CD4-positive, alpha-beta T cell (primary cell): ENCODE data around the gene CDH13. TPM values are rescaled to one million over a fixed set of nuclear protein-coding genes. Genes with fewer than 3 reads are reported as not detected.

Source experiments
- ATAC-seq: fragments of 200-7000 bp; cut with Tn5 transposase; one replicate; pipeline ENCODE4 v1.10.0; 2022; ENCODE audit warnings: mild to moderate bottlenecking; ENCODE audit not compliant: poor library complexity
- CTCF ChIA-PET: fragments of 350-600 bp; sonication (Branson Sonifier 250); formaldehyde crosslinking; loops from one replicate; lab custom pipeline; 2021; ENCODE audit warnings: antibody characterized with exemption, inconsistent platforms; lab: Charles Lee
- POLR2A ChIA-PET: fragments of 350-600 bp; sonication (Branson Sonifier 250); formaldehyde crosslinking; loops from one replicate; lab custom pipeline; 2021; ENCODE audit warnings: antibody characterized with exemption, inconsistent platforms; lab: Charles Lee
- DNase-seq, 14 experiments: peaks; one replicate each; pipeline ENCODE4 v3.0.0-alpha.2; 2013 to 2020; ENCODE audit warnings: mixed read lengths in 2 of 14
- H3K27ac ChIP-seq, 2 donors: one replicate each; pipeline versions ENCODE4 v1.5.1 to v1.7.0; 2013; ENCODE audit warnings: low read length in 2 of 2, low read depth in 1 of 2, mild to moderate bottlenecking in 1 of 2
- H3K27me3 ChIP-seq, 2 experiments: 1 replicate in 1 of 2; 2 replicates in 1 of 2; pipeline versions ENCODE4 v1.6.1 to v1.7.0; 2013; ENCODE audit warnings: low read length in 2 of 2, control low read depth in 1 of 2, mild to moderate bottlenecking in 1 of 2, moderate library complexity in 1 of 2; ENCODE audit not compliant: insufficient read depth in 2 of 2, control insufficient read depth in 1 of 2
- H3K36me3 ChIP-seq: one replicate; pipeline ENCODE4 v1.6.1; 2013; ENCODE audit warnings: low read length, control low read depth; ENCODE audit not compliant: insufficient read depth
- H3K4me1 ChIP-seq: one replicate; pipeline ENCODE4 v1.6.1; 2013; ENCODE audit warnings: low read length, control low read depth; ENCODE audit not compliant: insufficient read depth
- H3K4me3 ChIP-seq: one replicate; pipeline ENCODE4 v1.5.1; 2013; ENCODE audit warnings: mild to moderate bottlenecking, low read length, moderate library complexity
- H3K9me3 ChIP-seq, 2 experiments: 1 replicate in 1 of 2; 2 replicates in 1 of 2; pipeline versions ENCODE4 v1.6.1 to v1.7.0; 2013; ENCODE audit warnings: low read length in 2 of 2, mild to moderate bottlenecking in 2 of 2, control low read depth in 1 of 2, moderate library complexity in 1 of 2; ENCODE audit not compliant: control insufficient read depth in 1 of 2, insufficient read depth in 1 of 2
- H3K27ac Mint-ChIP-seq: one replicate; pipeline ENCODE4 v1.8.0; 2020; ENCODE audit warnings: mixed read lengths
- H3K27me3 Mint-ChIP-seq: one replicate; pipeline ENCODE4 v1.8.0; 2021; ENCODE audit warnings: mixed read lengths
- H3K36me3 Mint-ChIP-seq: one replicate; pipeline ENCODE4 v1.8.0; 2021; ENCODE audit warnings: low read depth, mixed read lengths
- H3K4me1 Mint-ChIP-seq: one replicate; pipeline ENCODE4 v1.8.0; 2021; ENCODE audit warnings: low read depth, mixed read lengths
- H3K4me3 Mint-ChIP-seq: one replicate; pipeline ENCODE4 v1.8.0; 2020; ENCODE audit warnings: mild to moderate bottlenecking, mixed read lengths
- H3K9me3 Mint-ChIP-seq: one replicate; pipeline ENCODE4 v1.8.0; 2020; ENCODE audit warnings: mixed read lengths
- intact Hi-C, 2 experiments: fragments of 100-400 bp; cut with DNase I in 1 of 2; cut with micrococcal nuclease in 1 of 2; formaldehyde crosslinking; loops; one replicate each; pipeline versions ENCODE4 v1.15.1 to v1.9.0; 2023 to 2025; cut with DNase I, micrococcal nuclease
- total RNA-seq, 174 experiments: library from RNA in 2 of 174; stranded (reverse) in 2 of 174; gene quantifications; one replicate each; pipeline ENCODE4 v1.2.3 and lab custom pipeline; 2021 to 2026
- TF ChIP-seq, protein P1 (sequence below): fragments of 200-600 bp; IDR thresholded peaks from one replicate; pipeline ENCODE4 v1.8.0; 2022; ENCODE audit warnings: antibody characterized with exemption, mild to moderate bottlenecking

Gene CDH13
- total RNA-seq, 2 experiments from 2014 or later = not detected

- H3K9me3 Mint-ChIP-seq = no peaks in the 10 kb centered on the region
- TF ChIP-seq, protein P1, sequence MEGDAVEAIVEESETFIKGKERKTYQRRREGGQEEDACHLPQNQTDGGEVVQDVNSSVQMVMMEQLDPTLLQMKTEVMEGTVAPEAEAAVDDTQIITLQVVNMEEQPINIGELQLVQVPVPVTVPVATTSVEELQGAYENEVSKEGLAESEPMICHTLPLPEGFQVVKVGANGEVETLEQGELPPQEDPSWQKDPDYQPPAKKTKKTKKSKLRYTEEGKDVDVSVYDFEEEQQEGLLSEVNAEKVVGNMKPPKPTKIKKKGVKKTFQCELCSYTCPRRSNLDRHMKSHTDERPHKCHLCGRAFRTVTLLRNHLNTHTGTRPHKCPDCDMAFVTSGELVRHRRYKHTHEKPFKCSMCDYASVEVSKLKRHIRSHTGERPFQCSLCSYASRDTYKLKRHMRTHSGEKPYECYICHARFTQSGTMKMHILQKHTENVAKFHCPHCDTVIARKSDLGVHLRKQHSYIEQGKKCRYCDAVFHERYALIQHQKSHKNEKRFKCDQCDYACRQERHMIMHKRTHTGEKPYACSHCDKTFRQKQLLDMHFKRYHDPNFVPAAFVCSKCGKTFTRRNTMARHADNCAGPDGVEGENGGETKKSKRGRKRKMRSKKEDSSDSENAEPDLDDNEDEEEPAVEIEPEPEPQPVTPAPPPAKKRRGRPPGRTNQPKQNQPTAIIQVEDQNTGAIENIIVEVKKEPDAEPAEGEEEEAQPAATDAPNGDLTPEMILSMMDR = no peak
- H3K27ac Mint-ChIP-seq = no peak overlapping the region
- ATAC-seq = no peak
- Histone ChIP-seq H3K4me1 (no peaks in the 10 kb centered on the region), H3K4me3 (no peak overlapping the region), H3K9me3 (no peaks in the 10 kb centered on the region), H3K27me3 (peaks cover 0 to 4% of the 10 kb centered on the region in 2 experiments), H3K36me3 (no peaks in the 10 kb centered on the region), H3K27ac (no peak overlapping the region)
- ChIA-PET POLR2A (no interaction called here), CTCF (no interaction called here)
- no peaks in the 10 kb centered on the region for H3K36me3 Mint-ChIP-seq
- intact Hi-C loops = no loop called here
- no peak overlapping the region for H3K4me3 Mint-ChIP-seq
- peaks cover 11% of the 10 kb centered on the region for H3K27me3 Mint-ChIP-seq
- H3K4me1 Mint-ChIP-seq = no peaks in the 10 kb centered on the region
- no peak for DNase-seq
Measured at GRCh38 chr16:83187405-83187804, 560.6 kb downstream of the CDH13 start.

- no peak overlapping the region for H3K4me3 ChIP-seq
- H3K36me3 ChIP-seq = no peaks in the 10 kb centered on the region
- ChIA-PET CTCF (no interaction called here), POLR2A (no interaction called here)
- no peaks in the 10 kb centered on the region for H3K36me3 Mint-ChIP-seq
- H3K4me3 Mint-ChIP-seq = no peak overlapping the region
- intact Hi-C loops = no loop called here
- DNase-seq = no peak
- H3K9me3 Mint-ChIP-seq = peaks cover 2% of the 10 kb centered on the region
- no peaks in the 10 kb centered on the region for H3K27me3 ChIP-seq
- no peaks in the 10 kb centered on the region for H3K27me3 Mint-ChIP-seq
- H3K27ac Mint-ChIP-seq = no peak overlapping the region
- TF ChIP-seq, protein P1 = no peak
- H3K27ac ChIP-seq = no peak overlapping the region
- H3K9me3 ChIP-seq = peaks cover 0 to 4% of the 10 kb centered on the region in 2 experiments
- ATAC-seq = no peak
- no peaks in the 10 kb centered on the region for H3K4me1 Mint-ChIP-seq
- H3K4me1 ChIP-seq = no peaks in the 10 kb centered on the region
Measured at GRCh38 chr16:83196796-83197195, 570.0 kb downstream of the CDH13 start.

- Histone ChIP-seq H3K36me3 (no peaks in the 10 kb centered on the region), H3K27me3 (no peaks in the 10 kb centered on the region), H3K4me3 (no peak overlapping the region), H3K27ac (no peak overlapping the region), H3K9me3 (peaks cover 0 to 4% of the 10 kb centered on the region in 2 experiments), H3K4me1 (no peaks in the 10 kb centered on the region)
- no peak overlapping the region for H3K27ac Mint-ChIP-seq
- DNase-seq (no peak), ATAC-seq (no peak)
- H3K4me1 Mint-ChIP-seq = no peaks in the 10 kb centered on the region
- H3K4me3 Mint-ChIP-seq = no peak overlapping the region
- peaks cover 2% of the 10 kb centered on the region for H3K9me3 Mint-ChIP-seq
- intact Hi-C loops = no loop called here
- ChIA-PET CTCF (no interaction called here), POLR2A (no interaction called here)
- no peaks in the 10 kb centered on the region for H3K27me3 Mint-ChIP-seq
- TF ChIP-seq, protein P1 = no peak
- no peaks in the 10 kb centered on the region for H3K36me3 Mint-ChIP-seq
Measured at GRCh38 chr16:83197450-83197849, 570.7 kb downstream of the CDH13 start.
